Uterus (tissue), 2 donors: ENCODE data around the gene TBX3.

Experiments used
- POLR2A ChIP-seq, 2 donors: fragments of 450-650 bp; IDR thresholded peaks; one replicate each; pipeline ENCODE4 v1.6.1; 2016; ENCODE audit warnings: antibody characterized with exemption in 2 of 2, mild to moderate bottlenecking in 1 of 2, moderate library complexity in 1 of 2
- TF ChIP-seq, protein P1 (sequence below), 4 experiments: fragments of 200-600 bp in 2 of 4; fragments of 450-650 bp in 2 of 4; sonication (generic) in 2 of 4; IDR thresholded peaks; one replicate each; pipeline ENCODE4 v1.5.1; 2016 to 2019; ENCODE audit warnings: antibody characterized with exemption in 4 of 4, mild to moderate bottlenecking in 2 of 4, moderate library complexity in 1 of 4

DNA sequence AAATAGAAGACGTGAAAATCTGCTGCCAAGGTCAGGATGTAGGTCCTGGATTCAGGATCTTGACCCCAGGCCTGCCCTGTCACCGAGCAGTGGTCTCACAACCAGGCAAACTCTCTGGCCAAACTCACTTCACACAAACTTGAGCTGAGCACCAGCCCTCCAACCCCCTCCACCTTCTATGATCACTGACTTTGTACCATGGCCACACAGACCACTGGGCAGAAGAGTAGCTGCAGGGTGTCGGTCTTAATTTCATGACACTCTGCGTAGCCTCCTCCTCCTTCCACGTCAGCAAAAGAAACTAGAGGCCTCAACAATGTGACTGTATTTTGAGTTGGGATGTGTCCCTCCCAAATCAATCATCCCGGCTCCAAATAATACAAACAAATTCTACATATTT, 7.2 kb upstream of the TBX3 start:
- TF ChIP-seq, protein P1, sequence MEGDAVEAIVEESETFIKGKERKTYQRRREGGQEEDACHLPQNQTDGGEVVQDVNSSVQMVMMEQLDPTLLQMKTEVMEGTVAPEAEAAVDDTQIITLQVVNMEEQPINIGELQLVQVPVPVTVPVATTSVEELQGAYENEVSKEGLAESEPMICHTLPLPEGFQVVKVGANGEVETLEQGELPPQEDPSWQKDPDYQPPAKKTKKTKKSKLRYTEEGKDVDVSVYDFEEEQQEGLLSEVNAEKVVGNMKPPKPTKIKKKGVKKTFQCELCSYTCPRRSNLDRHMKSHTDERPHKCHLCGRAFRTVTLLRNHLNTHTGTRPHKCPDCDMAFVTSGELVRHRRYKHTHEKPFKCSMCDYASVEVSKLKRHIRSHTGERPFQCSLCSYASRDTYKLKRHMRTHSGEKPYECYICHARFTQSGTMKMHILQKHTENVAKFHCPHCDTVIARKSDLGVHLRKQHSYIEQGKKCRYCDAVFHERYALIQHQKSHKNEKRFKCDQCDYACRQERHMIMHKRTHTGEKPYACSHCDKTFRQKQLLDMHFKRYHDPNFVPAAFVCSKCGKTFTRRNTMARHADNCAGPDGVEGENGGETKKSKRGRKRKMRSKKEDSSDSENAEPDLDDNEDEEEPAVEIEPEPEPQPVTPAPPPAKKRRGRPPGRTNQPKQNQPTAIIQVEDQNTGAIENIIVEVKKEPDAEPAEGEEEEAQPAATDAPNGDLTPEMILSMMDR (IDR thresholded peaks at IDR 0.05): no peak
- no peak for TF ChIP-seq POLR2A (IDR thresholded peaks at IDR 0.05)
